Right ventricle myocardium inferior (tissue), 1 donor: ENCODE results near the gene SPRED1. TPM values are rescaled to one million over a fixed set of nuclear protein-coding genes. Genes with fewer than 3 reads are reported as not detected.
"Not testable (repeated sequence)": the region's sequence is repeated elsewhere in the genome, so short reads cannot be mapped to it uniquely, and the experiment has no call there.

ENCODE experiments used
- ATAC-seq: fragments of 200-7000 bp; cut with Tn5 transposase; one replicate; pipeline ENCODE4 v1.9.1; 2020; ENCODE audit warnings: mild to moderate bottlenecking, moderate library complexity
- DNase-seq: peaks from one replicate; pipeline ENCODE4 v3.0.0; 2021; ENCODE audit errors: missing footprints
- intact Hi-C: fragments of 100-400 bp; cut with DNase I; formaldehyde crosslinking; loops from one replicate; pipeline ENCODE4 v1.11.0; 2022
- total RNA-seq: library from RNA; stranded (reverse); fragmentation: NEBNext Ultra II Directional; extraction: Animal tissue kit (Norgen Biotek cat#: 25700); gene quantifications from one replicate; pipeline ENCODE4 v1.2.1, GENCODE V29; 2021
- donor health status: DM: no; HTN: yes; CAD: no; lungs with severe emphysema.

Gene SPRED1
- total RNA-seq, 1 donor from 2014 or later, result 9.9 TPM

DNA sequence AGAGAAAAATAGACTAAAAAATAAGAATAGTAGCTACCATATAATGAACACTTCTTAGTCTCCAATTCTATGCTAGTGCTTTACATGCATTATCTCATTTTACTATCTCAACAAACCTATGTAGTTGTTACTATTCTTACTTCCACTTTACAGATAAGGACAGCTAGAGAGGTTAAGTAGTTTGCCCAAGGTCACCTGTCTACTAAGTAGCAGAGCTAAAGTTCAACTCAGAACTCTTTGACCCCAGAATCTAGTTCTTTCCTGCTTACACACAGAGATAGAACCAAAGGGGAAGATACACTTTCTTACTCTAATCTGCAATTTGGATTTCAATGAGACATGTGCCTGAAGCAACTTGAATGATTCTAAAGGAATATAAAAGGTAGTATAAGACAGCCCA, 24.7 kb upstream of the SPRED1 start:
- intact Hi-C loops, result no loop called here
- ATAC-seq (no peak), DNase-seq (no peak)

DNA sequence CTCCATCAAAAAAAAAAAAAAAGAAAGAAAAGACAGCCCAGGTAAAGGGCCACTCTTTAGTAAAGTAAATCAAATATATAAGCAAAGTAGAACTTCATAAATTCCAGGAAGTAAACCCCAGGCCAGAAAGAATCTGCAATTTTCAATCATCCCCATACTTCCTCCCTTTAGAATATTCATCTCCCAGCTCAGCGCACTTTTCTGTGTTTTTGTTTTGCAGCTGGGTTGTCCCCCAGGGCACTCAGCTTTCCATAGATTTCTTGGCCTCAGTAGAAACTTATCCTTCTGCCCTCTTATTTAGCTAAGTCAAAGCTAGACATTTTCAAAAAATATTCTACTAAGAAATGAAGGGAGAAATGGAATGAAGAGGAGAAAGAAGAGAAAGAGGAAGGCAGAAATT, 24.0 kb upstream of the SPRED1 start:
- intact Hi-C loops, result no loop called here
- DNase-seq, result no peak
- no peak for ATAC-seq

DNA sequence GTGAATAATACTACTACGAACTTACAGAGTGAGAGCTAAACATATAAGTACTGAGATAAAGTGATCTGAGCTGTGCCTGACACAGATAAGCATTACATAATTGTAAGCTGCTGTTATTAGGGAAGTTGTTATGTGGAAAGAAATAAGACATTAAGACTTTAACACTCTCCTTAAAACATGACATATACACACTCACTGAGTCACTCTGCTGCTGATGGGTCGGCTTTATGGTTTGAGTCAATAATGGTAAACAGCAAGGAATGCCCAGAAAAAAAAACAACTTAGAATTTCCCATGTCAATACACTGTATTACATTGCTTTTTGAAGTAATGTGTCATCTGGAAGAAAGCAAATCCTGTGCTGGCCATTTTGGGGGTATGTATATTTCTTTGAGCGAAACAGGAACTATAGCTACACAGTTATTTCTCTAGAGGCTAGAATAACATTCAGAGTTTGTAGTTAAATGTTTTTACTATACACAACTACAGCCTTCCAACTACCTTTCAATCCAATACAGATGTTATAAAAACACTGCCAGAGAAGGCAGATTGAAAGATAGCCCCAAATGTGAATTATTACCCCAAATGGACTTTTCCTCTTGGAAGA, 22.8 kb upstream of the SPRED1 start:
- ATAC-seq (no peak), DNase-seq (no peak)
- intact Hi-C loops, result no loop called here

DNA sequence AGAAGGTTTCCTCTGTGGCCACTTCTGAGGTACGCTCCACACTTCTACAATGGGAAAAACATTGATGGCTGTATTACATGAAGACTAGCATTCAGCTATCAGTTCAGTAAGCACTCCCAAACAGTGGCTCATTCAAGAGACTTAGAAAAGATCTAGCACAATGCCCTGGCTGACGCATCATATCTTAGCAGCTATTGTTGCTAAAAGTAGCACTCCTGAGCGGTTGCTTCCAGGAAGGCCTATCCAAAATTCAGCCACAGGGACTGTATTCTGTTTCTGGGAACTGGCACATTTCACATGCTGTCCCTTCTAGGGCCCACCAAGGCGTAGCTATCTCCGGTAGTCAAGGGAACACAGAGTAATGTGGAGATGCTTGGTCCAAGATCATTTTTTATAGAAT, 21.2 kb upstream of the SPRED1 start:
- ATAC-seq, result peak; percentile 77
- no peak for DNase-seq
- intact Hi-C loops, result no loop called here

DNA sequence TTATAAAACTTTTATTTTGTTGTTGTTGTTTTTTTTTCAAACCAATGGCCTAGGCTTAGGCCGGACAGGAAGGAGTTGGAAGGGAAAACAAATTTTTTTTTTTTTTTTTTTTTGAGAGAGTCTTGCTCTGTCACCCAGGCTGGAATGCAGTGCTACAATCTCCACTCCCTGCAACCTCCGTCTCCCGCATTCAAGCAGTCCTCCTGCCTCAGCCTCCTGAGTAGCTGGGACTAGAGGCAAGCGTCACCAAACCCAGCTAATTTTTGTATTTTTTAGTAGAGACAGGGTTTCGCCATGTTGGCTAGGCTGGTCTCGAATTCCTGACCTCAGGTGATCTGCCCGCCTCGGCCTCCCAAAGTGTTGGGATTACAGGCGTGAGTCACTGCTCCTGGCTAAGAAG, 15.6 kb upstream of the SPRED1 start:
- DNase-seq, intact Hi-C loops, ATAC-seq: not testable (repeated sequence)

- ATAC-seq, result no peak
- no peak for DNase-seq
- intact Hi-C loops, result no loop called here
Measured at GRCh38 chr15:38238311-38238710, 14.3 kb upstream of the SPRED1 start.

GRCh38 chr15:38242055-38242454, 10.6 kb upstream of the SPRED1 start:
- intact Hi-C loops, result no loop called here
- no peak for ATAC-seq

GRCh38 chr15:38243278-38244055, 9.2 kb upstream of the SPRED1 start:
- intact Hi-C loops, result no loop called here
- DNase-seq, result no peak
- ATAC-seq, result no peak

More at GRCh38 chr15:38242055-38242454, 10.6 kb upstream of the SPRED1 start:
- no peak for DNase-seq

- intact Hi-C loops, result no loop called here
- DNase-seq, result no peak
- no peak for ATAC-seq
Measured at GRCh38 chr15:38247336-38247735, 5.3 kb upstream of the SPRED1 start.

- DNase-seq (no peak), ATAC-seq (no peak)
- intact Hi-C loops, result loop anchor here (5.0 kb wide), 5 partner anchors 46 to 251 kb away; no protein-coding TSS in a partner anchor
Measured at GRCh38 chr15:38253351-38253781, 730 bp downstream of the SPRED1 start.

DNA sequence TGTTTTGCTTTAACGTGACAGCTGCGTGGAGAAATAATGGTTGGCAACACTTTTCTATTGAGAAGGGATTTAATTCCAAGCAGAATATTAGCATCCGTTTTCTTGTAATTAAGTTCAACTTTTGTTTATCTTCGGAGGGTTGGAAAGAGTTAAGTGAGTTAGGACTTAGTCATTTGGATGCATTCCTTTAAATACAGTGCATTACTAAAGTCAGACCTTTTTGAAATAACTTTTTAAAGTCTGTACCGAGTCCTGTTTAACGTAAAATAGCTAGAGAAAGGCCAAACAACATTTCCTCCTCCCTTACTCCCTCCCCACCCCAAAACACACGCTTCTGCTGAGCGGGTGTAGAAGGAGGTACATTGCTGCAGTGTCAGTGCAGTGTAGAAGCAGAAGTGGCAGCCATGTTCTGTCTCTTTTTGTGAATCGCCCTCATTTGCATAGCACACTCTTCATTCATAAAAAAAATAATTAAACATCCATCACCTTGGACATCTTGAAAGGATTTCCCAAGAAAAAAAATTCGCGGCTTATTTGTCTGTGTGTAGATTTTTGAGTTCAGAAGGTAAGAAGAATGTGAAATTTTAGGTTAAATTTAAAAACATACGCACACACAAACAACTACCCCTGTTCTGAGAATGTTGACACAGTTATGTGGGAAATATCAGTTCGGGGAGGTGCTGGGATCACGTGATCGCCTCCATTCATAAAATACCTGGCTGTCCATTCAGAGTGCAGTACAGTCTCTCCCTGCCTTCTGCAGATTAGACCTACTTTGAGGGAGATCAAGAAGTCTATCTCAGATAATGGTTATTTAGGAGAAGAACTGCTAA, 1.6 kb downstream of the SPRED1 start:
- DNase-seq (no peak), ATAC-seq (no peak)
- intact Hi-C loops, result loop anchor here (5.0 kb wide), 5 partner anchors 47 to 252 kb away; no protein-coding TSS in a partner anchor

DNA sequence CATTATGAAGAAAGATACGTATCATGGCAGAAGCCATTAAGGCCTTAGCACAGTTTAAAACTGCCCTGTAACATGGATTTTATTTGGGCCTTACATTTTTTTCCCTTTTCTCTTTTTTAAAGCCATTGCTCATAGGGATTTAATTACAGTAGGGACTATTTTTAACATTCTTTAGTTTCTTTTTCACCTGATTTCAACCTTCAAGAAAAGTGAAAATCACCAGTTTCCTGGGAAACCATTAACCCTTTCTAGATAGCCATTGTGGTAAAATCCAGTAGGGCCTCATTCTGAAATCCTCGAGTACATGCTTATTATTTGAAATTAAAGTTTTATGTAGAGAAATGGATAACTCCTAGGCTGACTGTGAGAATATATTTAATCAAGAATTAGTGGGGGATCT, 3.1 kb downstream of the SPRED1 start:
- intact Hi-C loops, result no loop called here
- ATAC-seq, result no peak
- no peak for DNase-seq

- ATAC-seq (no peak), DNase-seq (no peak)
- intact Hi-C loops, result no loop called here
Measured at GRCh38 chr15:38257676-38258075, 5.0 kb downstream of the SPRED1 start.

GRCh38 chr15:38259134-38259533, 6.5 kb downstream of the SPRED1 start:
- DNase-seq (no peak), ATAC-seq (no peak)
- intact Hi-C loops, result no loop called here

DNA sequence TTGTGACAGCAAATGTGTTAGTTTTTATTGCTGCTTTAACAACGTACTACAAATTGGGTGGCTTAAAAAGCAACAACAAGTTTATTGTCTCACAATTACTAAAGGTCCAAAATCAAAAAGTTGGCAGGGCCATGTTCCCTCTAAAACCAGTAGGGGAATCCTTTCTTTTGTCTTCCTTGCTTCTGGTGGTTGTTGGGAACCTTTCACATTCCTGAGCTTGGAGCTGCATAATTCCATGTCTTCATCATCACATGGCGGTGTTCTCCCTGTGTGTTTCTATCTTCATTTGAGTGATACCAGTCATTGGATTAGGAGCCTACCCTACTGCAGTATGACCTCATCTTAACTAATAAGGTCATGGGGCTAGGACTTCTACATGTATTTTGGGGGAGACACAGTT, 7.4 kb downstream of the SPRED1 start:
- DNase-seq (no peak), ATAC-seq (no peak)
- intact Hi-C loops, result no loop called here

DNA sequence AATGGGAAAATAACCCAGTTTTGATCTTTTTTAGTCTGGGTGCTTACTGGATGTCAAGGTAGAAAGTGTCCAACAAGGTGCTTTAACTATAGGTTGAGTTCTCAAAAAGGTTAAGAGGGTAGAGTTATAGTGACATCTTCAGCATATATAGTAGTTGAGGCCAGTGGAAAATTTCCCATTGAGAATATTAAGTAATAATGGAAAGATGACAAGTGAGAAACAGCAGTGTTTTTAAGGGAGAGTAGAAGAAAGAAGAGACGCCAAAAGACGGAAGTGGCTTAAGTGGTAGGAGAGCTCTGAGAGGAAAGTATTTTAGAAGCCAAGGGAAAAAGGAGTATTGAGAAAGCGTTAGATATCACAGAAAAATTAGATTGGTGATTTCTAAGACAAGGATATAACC, 10.6 kb downstream of the SPRED1 start:
- intact Hi-C loops, result no loop called here
- ATAC-seq (no peak), DNase-seq (no peak)

DNA sequence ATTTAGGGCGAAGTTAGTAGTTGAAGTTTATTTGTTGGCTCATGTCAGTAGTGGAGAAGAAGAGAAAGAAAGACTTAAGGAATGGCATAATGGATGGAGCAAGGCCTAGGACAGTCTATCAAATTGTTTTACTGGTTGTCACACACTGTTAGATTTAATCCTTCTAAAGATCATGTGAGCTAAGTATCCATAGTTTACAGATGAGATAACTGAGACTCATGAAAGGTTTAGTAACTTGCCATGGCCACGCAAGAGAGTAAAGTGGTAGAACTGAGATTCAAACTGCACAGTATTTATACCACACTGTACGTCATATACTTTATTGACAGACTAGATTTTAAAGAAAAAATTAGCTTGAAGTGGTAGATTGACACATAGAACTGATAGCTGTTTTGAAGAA, 11.4 kb downstream of the SPRED1 start:
- no peak for ATAC-seq
- intact Hi-C loops, result no loop called here

DNA sequence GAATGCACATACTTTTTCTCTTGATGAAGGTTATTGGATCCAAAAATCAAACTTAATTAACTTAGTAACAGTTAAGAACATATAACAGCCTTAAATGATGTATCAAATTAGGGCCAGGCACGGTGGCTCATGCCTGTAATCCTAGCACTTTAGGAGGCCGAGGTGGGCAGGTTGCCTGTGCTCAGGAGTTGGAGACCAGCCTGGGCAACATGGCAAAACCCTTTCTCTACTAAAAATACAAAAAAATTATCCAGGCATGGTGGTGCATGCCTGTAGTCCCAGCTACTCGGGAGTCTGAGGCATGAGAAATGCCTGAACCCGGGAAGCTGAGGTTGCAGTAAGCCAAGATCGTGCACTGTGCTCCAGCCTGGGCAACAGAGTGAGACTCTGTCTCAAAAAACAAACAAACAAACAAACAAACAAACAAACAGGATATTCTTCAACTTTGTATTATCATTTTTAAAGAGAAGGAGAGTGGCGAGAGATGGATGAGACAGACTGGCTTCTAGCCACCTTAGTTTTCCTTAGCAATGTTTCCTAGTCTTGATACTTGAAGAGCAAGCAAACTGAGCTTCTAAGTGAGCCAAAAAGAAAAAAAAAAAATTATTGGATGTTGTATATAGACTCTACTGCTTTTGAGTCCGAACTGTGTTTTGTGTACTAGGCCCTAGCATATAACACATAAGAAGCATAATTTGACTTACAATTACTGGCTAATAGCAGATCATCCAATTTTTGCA, 13.8 kb downstream of the SPRED1 start:
- intact Hi-C loops, result no loop called here
- peak; percentile 44 for ATAC-seq

More for the DNA sequence above, 11.4 kb downstream of the SPRED1 start:
- no peak for DNase-seq

More for the DNA sequence above, 13.8 kb downstream of the SPRED1 start:
- peak; percentile 68 for DNase-seq
